DND-41 (cell line): ENCODE results near the gene CCDC178.

ENCODE experiments used
- ATAC-seq: fragments of 200-7000 bp; cut with Tn5 transposase; 3 replicates; pipeline ENCODE4 v1.9.1; 2021; ENCODE audit warnings: low read depth; ENCODE audit not compliant: insufficient read depth
- DNase-seq: peaks from one replicate; pipeline ENCODE4 v3.0.0-alpha.2; 2020
- H2AFZ ChIP-seq: 2 replicates; pipeline ENCODE4 v1.6.0; 2012; ENCODE audit warnings: low read depth, low read length
- H3K27ac ChIP-seq: 2 replicates; pipeline ENCODE4 v1.5.1; 2012; ENCODE audit warnings: low read length, inconsistent platforms
- H3K27me3 ChIP-seq: fragments of 200-600 bp; sonication (generic); 2 replicates; pipeline ENCODE4 v1.6.0; 2012; ENCODE audit warnings: low read length, mild to moderate bottlenecking, inconsistent platforms; ENCODE audit not compliant: insufficient read depth, poor library complexity
- H3K36me3 ChIP-seq: 2 replicates; pipeline ENCODE4 v1.5.1; 2012; ENCODE audit warnings: low read length, inconsistent platforms; ENCODE audit not compliant: insufficient read depth
- H3K4me1 ChIP-seq: 2 replicates; pipeline ENCODE4 v1.5.1; 2012; ENCODE audit warnings: mild to moderate bottlenecking, low read length; ENCODE audit not compliant: insufficient read depth
- H3K4me2 ChIP-seq: 2 replicates; pipeline ENCODE4 v1.6.0; 2012; ENCODE audit warnings: mild to moderate bottlenecking, moderate library complexity, low read length, inconsistent platforms; ENCODE audit not compliant: insufficient read depth
- H3K4me3 ChIP-seq, 2 experiments: fragments of 200-600 bp in 1 of 2; shearing (Covaris generic) in 1 of 2; 2 replicates each; pipeline ENCODE4 v1.5.1; 2012 to 2016; ENCODE audit warnings: inconsistent platforms in 2 of 2, low read length in 2 of 2, mild to moderate bottlenecking in 2 of 2, low read depth in 1 of 2, moderate library complexity in 1 of 2
- H3K79me2 ChIP-seq: 2 replicates; pipeline ENCODE4 v1.6.0; 2012; ENCODE audit warnings: low read length, inconsistent platforms; ENCODE audit not compliant: insufficient read depth
- H3K9ac ChIP-seq: 2 replicates; pipeline ENCODE4 v1.6.0; 2012; ENCODE audit warnings: low read depth, mild to moderate bottlenecking, inconsistent platforms, low read length, moderate library complexity
- H3K9me3 ChIP-seq: 2 replicates; pipeline ENCODE4 v1.5.1; 2012; ENCODE audit warnings: low read length, moderate library complexity, mild to moderate bottlenecking, inconsistent platforms; ENCODE audit not compliant: insufficient read depth, severe bottlenecking
- H4K20me1 ChIP-seq: 2 replicates; pipeline ENCODE4 v1.6.0; 2012; ENCODE audit warnings: low read length; ENCODE audit not compliant: insufficient read depth
- EZH2 ChIP-seq: IDR thresholded peaks from 3 replicates; pipeline ENCODE4 v1.6.1; 2012; ENCODE audit warnings: borderline replicate concordance, low read depth, mild to moderate bottlenecking, moderate library complexity, low read length, inconsistent platforms; ENCODE audit not compliant: severe bottlenecking
- TF ChIP-seq, protein P1 (sequence below): IDR thresholded peaks from 2 replicates; pipeline ENCODE4 v1.5.1; 2012; ENCODE audit warnings: borderline replicate concordance, low read length, moderate library complexity, mild to moderate bottlenecking; ENCODE audit not compliant: poor library complexity, severe bottlenecking; ENCODE audit errors: extremely low read depth

CCDC178 gene

DNA sequence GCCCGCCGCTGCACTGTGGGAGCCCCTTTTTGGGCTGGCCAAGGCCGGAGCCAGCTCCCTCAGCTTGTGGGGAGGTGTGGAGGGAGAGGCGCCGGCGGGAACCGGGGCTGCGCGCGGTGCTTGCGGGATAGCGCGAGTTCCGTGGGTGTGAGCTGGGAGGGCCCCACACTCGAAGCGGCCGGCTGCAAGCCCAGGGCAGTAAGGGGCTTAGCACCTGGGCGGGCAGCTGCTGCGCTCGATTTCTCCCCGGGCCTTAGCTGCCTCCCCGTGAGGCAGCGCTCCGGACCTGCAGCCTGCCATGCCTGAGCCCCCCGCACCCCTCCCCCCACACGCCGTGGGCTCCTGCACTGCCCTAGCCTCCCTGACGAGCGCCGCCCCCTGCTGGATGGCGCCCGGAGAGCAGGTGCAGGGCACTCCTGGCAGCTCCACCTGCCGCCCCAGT lies 124.4 kb downstream of the CCDC178 start:
- Histone ChIP-seq H3K79me2 (no peaks in the 10 kb centered on the region), H3K9me3 (no peaks in the 10 kb centered on the region), H3K36me3 (no peaks in the 10 kb centered on the region), H3K4me2 (no peak overlapping the region), H3K27ac (no peak overlapping the region), H3K27me3 (no peaks in the 10 kb centered on the region), H2AFZ (no peak overlapping the region), H4K20me1 (no peaks in the 10 kb centered on the region), H3K9ac (no peak overlapping the region), H3K4me1 (no peaks in the 10 kb centered on the region), H3K4me3 (no peak overlapping the region)
- no peak for DNase-seq
- TF ChIP-seq, protein P1, sequence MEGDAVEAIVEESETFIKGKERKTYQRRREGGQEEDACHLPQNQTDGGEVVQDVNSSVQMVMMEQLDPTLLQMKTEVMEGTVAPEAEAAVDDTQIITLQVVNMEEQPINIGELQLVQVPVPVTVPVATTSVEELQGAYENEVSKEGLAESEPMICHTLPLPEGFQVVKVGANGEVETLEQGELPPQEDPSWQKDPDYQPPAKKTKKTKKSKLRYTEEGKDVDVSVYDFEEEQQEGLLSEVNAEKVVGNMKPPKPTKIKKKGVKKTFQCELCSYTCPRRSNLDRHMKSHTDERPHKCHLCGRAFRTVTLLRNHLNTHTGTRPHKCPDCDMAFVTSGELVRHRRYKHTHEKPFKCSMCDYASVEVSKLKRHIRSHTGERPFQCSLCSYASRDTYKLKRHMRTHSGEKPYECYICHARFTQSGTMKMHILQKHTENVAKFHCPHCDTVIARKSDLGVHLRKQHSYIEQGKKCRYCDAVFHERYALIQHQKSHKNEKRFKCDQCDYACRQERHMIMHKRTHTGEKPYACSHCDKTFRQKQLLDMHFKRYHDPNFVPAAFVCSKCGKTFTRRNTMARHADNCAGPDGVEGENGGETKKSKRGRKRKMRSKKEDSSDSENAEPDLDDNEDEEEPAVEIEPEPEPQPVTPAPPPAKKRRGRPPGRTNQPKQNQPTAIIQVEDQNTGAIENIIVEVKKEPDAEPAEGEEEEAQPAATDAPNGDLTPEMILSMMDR, result peak; percentile 11
- TF ChIP-seq EZH2, result no peak
- ATAC-seq, result no peak

DNA sequence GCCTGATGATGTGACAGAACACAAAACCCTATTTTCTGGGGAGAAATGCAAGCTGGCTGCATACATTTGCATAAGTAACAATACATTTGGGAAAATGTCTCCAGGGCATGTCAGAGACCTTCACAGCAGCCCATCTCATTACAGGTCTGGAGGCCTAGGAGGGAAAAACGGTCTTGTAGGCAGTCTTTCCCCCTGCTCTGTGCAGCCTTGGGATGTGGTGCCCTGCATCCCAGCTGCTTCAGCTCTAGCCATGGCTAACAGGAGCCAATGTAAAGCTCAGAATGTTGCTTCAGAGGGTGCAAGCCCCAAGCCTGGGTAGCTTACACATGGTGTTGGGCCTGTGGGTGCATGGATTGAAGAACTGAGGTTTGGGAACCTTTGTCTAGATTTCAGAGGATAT lies 133.0 kb downstream of the CCDC178 start:
- TF ChIP-seq EZH2, result no peak
- TF ChIP-seq, protein P1, result no peak
- H3K4me3 ChIP-seq, result no peak overlapping the region
- H3K36me3 ChIP-seq, result no peaks in the 10 kb centered on the region
- no peaks in the 10 kb centered on the region for H3K79me2 ChIP-seq
- no peaks in the 10 kb centered on the region for H3K4me1 ChIP-seq
- H4K20me1 ChIP-seq, result no peaks in the 10 kb centered on the region
- ATAC-seq, result no peak
- DNase-seq, result no peak
- no peak overlapping the region for H3K4me2 ChIP-seq
- no peak overlapping the region for H3K27ac ChIP-seq
- no peak overlapping the region for H3K9ac ChIP-seq
- H3K27me3 ChIP-seq, result no peaks in the 10 kb centered on the region
- no peak overlapping the region for H2AFZ ChIP-seq
- no peaks in the 10 kb centered on the region for H3K9me3 ChIP-seq

DNA sequence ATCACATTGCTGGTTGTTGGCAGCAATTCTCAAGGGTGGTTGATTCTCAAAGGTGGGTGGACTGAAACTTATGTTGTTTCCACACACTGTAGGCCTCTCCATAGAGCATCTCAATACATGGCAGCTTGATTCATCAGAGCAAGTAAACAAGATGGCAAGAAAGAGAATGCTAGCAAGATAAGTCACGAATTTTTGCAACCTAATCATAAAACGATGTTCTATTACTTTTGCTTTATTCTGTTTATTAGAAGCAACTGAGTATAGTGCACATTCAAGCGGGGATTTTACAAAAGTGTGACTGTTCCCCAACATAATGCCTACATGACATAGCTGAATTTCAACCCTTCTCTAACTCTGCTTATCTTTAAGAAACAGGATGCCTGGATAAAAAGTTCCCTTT lies 136.2 kb downstream of the CCDC178 start:
- no peak for TF ChIP-seq EZH2
- TF ChIP-seq, protein P1, result no peak
- H3K4me2 ChIP-seq, result no peak overlapping the region
- no peak overlapping the region for H2AFZ ChIP-seq
- H3K4me1 ChIP-seq, result no peaks in the 10 kb centered on the region
- DNase-seq (no peak), ATAC-seq (no peak)
- H3K27ac ChIP-seq, result no peak overlapping the region
- no peaks in the 10 kb centered on the region for H3K79me2 ChIP-seq
- H3K9me3 ChIP-seq, result no peaks in the 10 kb centered on the region
- H4K20me1 ChIP-seq, result no peaks in the 10 kb centered on the region
- H3K4me3 ChIP-seq, result no peak overlapping the region
- no peaks in the 10 kb centered on the region for H3K27me3 ChIP-seq
- H3K36me3 ChIP-seq, result no peaks in the 10 kb centered on the region
- H3K9ac ChIP-seq, result no peak overlapping the region

DNA sequence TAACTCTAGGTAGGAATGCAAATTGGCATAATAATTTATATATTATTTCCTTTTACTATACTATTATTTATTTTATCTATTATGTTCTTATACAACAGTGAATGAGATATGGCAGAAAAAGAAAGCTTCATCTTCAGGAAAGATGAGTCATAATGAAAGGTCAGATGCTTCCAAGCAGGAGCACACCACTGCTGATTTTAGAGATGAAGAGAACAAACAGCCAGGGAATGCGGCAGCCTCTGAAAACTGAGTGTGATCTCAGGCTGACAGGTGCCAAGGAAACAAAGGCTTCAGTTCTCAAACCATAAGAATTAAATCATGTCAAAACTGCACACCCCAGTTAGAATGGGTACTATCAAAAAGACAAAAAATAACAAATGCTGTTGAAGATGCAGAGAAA lies 149.0 kb downstream of the CCDC178 start:
- Histone ChIP-seq H3K4me3 (no peak overlapping the region), H3K36me3 (no peaks in the 10 kb centered on the region), H3K4me1 (no peaks in the 10 kb centered on the region), H3K4me2 (no peak overlapping the region), H4K20me1 (no peaks in the 10 kb centered on the region), H2AFZ (no peak overlapping the region), H3K27me3 (no peaks in the 10 kb centered on the region), H3K9ac (no peak overlapping the region), H3K79me2 (no peaks in the 10 kb centered on the region), H3K9me3 (no peaks in the 10 kb centered on the region), H3K27ac (no peak overlapping the region)
- DNase-seq (no peak), ATAC-seq (no peak)
- TF ChIP-seq EZH2, result no peak
- TF ChIP-seq, protein P1, result no peak
